Fibroblast of villous mesenchyme (primary cell): Measurements from ENCODE around the gene RER1. TPM values are rescaled to one million over a fixed set of nuclear protein-coding genes. Genes with fewer than 3 reads are reported as not detected.

ENCODE experiments used
- DNase-seq: peaks from one replicate; pipeline ENCODE4 v3.0.0-alpha.2; 2010; ENCODE audit warnings: low read depth
- H3K4me3 ChIP-seq: 2 replicates; pipeline ENCODE4 v1.5.1; 2011; ENCODE audit warnings: low read depth, mild to moderate bottlenecking, low read length
- CTCF ChIP-seq: IDR thresholded peaks from 2 replicates; pipeline ENCODE4 v1.5.1; 2012; ENCODE audit warnings: low read depth, mild to moderate bottlenecking, low read length; ENCODE audit not compliant: insufficient read depth
- total RNA-seq: library from RNA; depleted of rRNA; stranded (reverse); fragments of >200 nt; gene quantifications from 2 replicates; pipeline ENCODE4 v1.2.3, GENCODE V29; 2012

Gene RER1
- total RNA-seq, 1 donor, result 94.1 TPM

- H3K4me3 ChIP-seq, result no peak overlapping the region
- no peak for TF ChIP-seq CTCF
- no peak for DNase-seq
Observed at GRCh38 chr1:2350501-2350900, 41.1 kb upstream of the RER1 start.

- no peak for TF ChIP-seq CTCF
- H3K4me3 ChIP-seq, result no peak overlapping the region
- no peak for DNase-seq
Observed at GRCh38 chr1:2350911-2351655, 40.6 kb upstream of the RER1 start.

GRCh38 chr1:2351723-2352122 is 39.9 kb upstream of the RER1 start:
- TF ChIP-seq CTCF, result no peak
- H3K4me3 ChIP-seq, result no peak overlapping the region
- no peak for DNase-seq

- DNase-seq, result no peak
- TF ChIP-seq CTCF, result no peak
- H3K4me3 ChIP-seq, result no peak overlapping the region
Observed at GRCh38 chr1:2352341-2352896, 39.2 kb upstream of the RER1 start.

GRCh38 chr1:2352897-2353550 is 38.6 kb upstream of the RER1 start:
- no peak for TF ChIP-seq CTCF
- no peak overlapping the region for H3K4me3 ChIP-seq
- DNase-seq, result no peak

GRCh38 chr1:2353551-2354438 is 37.8 kb upstream of the RER1 start:
- H3K4me3 ChIP-seq, result no peak overlapping the region
- no peak for TF ChIP-seq CTCF
- no peak for DNase-seq
